Measurements from ENCODE around the gene ALDH4A1.

Gene ALDH4A1

DNA sequence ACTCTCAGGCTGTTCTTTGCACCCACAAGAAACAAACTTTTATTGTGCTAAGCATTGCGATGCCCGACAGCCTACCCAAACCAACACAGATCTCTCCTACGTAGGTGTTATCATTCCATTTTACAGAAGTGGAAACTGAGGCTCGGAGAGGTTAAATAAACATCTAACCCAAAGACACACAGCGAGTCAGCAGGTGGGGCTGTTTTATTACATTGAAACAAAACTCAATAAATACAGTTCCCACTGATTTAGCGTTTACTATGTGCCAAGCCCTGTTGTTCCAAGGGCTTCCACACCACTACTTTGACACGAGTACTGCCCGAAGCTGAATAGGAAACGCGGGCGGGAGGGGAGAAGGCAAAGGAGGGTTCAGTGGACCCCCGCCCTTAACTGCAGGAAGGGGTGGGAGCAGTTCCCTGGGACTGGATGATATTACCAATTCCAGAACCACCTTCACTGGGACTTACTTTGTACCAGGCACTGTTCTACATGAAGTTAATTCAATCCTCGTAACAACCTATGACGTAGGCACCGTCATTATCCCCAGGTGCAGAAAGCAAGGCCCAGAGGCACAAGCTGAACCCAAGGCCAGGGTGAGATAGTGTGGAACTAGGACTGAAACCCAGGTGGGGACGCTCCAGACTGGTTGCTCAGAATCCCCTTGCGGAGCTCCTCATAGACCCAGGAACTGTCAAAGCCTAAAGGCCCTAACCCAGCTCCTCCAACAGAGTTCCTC, 19.3 kb upstream of the ALDH4A1 start:
- Histone ChIP-seq H3K4me1 (ENCODE audit: control insufficient read depth, insufficient read depth, low read length) (peaks cover 6% of the 10 kb centered on the region), H3K27ac (ENCODE audit: low read length) (no peak overlapping the region)

GRCh38 chr1:18920931-18921330, 18.6 kb upstream of the ALDH4A1 start:
- Histone ChIP-seq H3K4me3 (ENCODE audit: low read length) (no peak overlapping the region), H3K4me1 (ENCODE audit: control insufficient read depth, insufficient read depth, low read length) (peaks cover 6% of the 10 kb centered on the region), H3K27ac (ENCODE audit: low read length) (no peak overlapping the region), H3K27me3 (ENCODE audit: control insufficient read depth, insufficient read depth, low read length) (no peaks in the 10 kb centered on the region), H3K9me3 (ENCODE audit: control insufficient read depth, insufficient read depth, low read length) (no peaks in the 10 kb centered on the region), H3K36me3 (ENCODE audit: control insufficient read depth, insufficient read depth, low read length) (no peaks in the 10 kb centered on the region)
- no peak for DNase-seq (ENCODE audit: low read depth, low spot score)
- WGBS (ENCODE audit: insufficient coverage, insufficient read length) = no CpG with 5 or more reads among the region's 7 CpGs

More for the DNA sequence above, 19.3 kb upstream of the ALDH4A1 start:
- no peaks in the 10 kb centered on the region for H3K36me3 ChIP-seq (ENCODE audit: control insufficient read depth, insufficient read depth, low read length)
- H3K9me3 ChIP-seq (ENCODE audit: control insufficient read depth, insufficient read depth, low read length) = no peaks in the 10 kb centered on the region
- DNase-seq (ENCODE audit: low read depth, low spot score) = no peak
- no peak overlapping the region for H3K4me3 ChIP-seq (ENCODE audit: low read length)
- no CpG with 5 or more reads among the region's 17 CpGs for WGBS (ENCODE audit: insufficient coverage, insufficient read length)
- H3K27me3 ChIP-seq (ENCODE audit: control insufficient read depth, insufficient read depth, low read length) = no peaks in the 10 kb centered on the region

DNA sequence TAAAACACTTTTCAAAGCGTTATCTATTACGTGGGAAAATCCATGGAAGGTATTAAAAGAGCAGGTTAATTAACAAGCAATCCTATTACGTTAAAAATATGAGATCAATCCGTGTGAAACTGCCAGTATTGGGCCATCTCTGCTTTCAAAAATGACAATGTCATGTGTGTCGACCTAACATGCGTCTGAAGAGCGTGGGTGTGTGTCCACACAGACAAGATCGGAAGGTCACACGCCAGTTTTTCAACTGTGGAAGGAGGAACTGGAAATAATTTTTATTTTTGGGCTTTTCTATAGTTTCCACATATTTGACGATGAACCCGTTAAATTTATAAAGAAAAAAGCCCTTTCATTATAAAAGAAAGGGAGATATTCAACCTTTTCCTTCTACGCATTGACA, 17.6 kb upstream of the ALDH4A1 start:
- Histone ChIP-seq H3K4me3 (ENCODE audit: low read length) (no peak overlapping the region), H3K36me3 (ENCODE audit: control insufficient read depth, insufficient read depth, low read length) (no peaks in the 10 kb centered on the region), H3K27ac (ENCODE audit: low read length) (no peak overlapping the region), H3K9me3 (ENCODE audit: control insufficient read depth, insufficient read depth, low read length) (no peaks in the 10 kb centered on the region), H3K4me1 (ENCODE audit: control insufficient read depth, insufficient read depth, low read length) (peaks cover 6% of the 10 kb centered on the region), H3K27me3 (ENCODE audit: control insufficient read depth, insufficient read depth, low read length) (no peaks in the 10 kb centered on the region)
- no peak for DNase-seq (ENCODE audit: low read depth, low spot score)
- WGBS (ENCODE audit: insufficient coverage, insufficient read length) = no CpG with 5 or more reads among the region's 12 CpGs

DNA sequence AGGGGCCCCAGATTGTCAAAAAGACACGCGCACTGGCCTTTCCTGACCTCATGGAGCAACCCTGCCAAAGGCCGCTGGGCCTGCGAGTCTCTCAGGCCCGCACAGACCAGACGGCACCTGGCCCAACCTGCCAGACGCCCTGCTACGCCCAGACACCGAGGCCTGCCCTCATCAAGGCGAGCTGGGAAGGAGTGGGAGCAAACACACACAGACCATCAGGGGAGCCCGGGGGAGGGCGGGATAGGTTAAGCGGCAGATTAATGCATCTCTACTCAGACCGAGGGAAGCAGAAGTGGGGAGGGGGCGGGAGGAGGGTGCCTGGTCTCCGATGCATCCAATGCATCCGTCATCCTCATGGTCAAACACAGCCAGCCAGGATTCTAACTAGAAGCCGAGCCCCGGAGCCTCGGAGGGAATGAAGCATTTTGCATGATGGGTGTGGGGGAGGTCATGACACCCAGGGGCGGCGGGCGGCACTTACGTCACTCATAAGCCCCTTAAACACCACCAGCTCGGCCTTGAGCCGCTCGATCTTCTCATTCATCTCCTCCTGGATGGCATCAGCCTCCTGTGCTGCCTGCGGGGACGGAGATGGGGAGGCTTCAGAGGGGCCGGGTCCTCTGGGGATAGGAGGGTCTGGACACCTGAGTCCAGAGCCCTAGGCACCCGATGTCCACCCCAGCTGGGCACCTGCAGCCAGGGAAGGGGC, 17.0 kb upstream of the ALDH4A1 start:
- Histone ChIP-seq H3K4me1 (ENCODE audit: control insufficient read depth, insufficient read depth, low read length) (peaks cover 6% of the 10 kb centered on the region), H3K27me3 (ENCODE audit: control insufficient read depth, insufficient read depth, low read length) (no peaks in the 10 kb centered on the region), H3K4me3 (ENCODE audit: low read length) (no peak overlapping the region), H3K9me3 (ENCODE audit: control insufficient read depth, insufficient read depth, low read length) (no peaks in the 10 kb centered on the region), H3K36me3 (ENCODE audit: control insufficient read depth, insufficient read depth, low read length) (no peaks in the 10 kb centered on the region), H3K27ac (ENCODE audit: low read length) (no peak overlapping the region)
- WGBS (ENCODE audit: insufficient coverage, insufficient read length) = no CpG with 5 or more reads among the region's 31 CpGs
- no peak for DNase-seq (ENCODE audit: low read depth, low spot score)

DNA sequence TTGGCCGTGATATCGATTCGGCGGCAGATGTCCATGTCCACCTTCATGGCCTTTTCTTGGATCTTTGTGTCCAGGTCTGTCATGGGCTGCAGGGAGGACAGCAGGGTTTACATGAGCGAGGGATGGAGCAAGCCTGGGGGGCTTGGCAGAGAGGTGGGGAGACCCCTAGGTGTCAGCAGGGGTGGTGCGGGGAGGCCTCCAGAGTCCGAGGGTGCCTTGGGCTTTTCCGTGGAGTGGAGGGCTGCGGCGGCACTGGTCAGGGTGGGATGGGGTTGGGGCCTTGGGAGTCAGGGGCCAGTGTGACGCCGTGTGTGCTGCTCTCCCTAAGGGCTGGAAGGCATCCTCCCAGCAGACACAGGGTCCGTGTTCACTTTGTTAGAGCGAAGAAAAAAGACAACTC, 16.1 kb upstream of the ALDH4A1 start:
- Histone ChIP-seq H3K27ac (ENCODE audit: low read length) (no peak overlapping the region), H3K4me3 (ENCODE audit: low read length) (no peak overlapping the region), H3K36me3 (ENCODE audit: control insufficient read depth, insufficient read depth, low read length) (no peaks in the 10 kb centered on the region), H3K4me1 (ENCODE audit: control insufficient read depth, insufficient read depth, low read length) (peaks cover 2% of the 10 kb centered on the region; the same call in 1 of the 2 replicates), H3K9me3 (ENCODE audit: control insufficient read depth, insufficient read depth, low read length) (no peaks in the 10 kb centered on the region), H3K27me3 (ENCODE audit: control insufficient read depth, insufficient read depth, low read length) (no peaks in the 10 kb centered on the region)
- WGBS (ENCODE audit: insufficient coverage, insufficient read length) = no CpG with 5 or more reads among the region's 14 CpGs
- DNase-seq (ENCODE audit: low read depth, low spot score) = no peak

- no peak overlapping the region for H3K27ac ChIP-seq (ENCODE audit: low read length)
- H3K9me3 ChIP-seq (ENCODE audit: control insufficient read depth, insufficient read depth, low read length) = no peaks in the 10 kb centered on the region
- 0 out of 2 replicates have a peak, but pooled peaks cover 1% of the 10 kb centered on the region for H3K4me1 ChIP-seq (ENCODE audit: control insufficient read depth, insufficient read depth, low read length)
- no peak overlapping the region for H3K4me3 ChIP-seq (ENCODE audit: low read length)
- H3K27me3 ChIP-seq (ENCODE audit: control insufficient read depth, insufficient read depth, low read length) = no peaks in the 10 kb centered on the region
- DNase-seq (ENCODE audit: low read depth, low spot score) = no peak
- no CpG with 5 or more reads among the region's 30 CpGs for WGBS (ENCODE audit: insufficient coverage, insufficient read length)
- no peaks in the 10 kb centered on the region for H3K36me3 ChIP-seq (ENCODE audit: control insufficient read depth, insufficient read depth, low read length)
Observed at GRCh38 chr1:18917071-18917799, 14.9 kb upstream of the ALDH4A1 start.

DNA sequence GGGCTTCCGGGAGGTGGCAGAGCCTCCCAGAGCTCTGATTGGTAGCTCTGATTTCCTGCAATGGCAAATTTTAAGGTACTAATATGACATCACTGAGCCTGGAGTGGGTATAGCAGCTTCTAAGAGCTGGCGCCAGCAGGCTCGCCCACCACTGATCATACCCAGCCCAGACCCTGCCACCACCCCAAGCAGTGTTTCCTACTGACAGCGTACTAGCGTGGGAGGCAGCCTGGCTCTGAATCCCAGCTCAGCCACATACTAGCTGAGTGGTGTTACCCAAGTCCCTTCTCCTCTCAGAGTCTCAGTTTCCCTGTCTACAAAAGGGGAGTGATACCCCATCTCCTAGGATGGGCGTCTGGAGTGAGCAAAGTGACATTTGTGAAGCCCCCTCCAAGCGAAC, 13.0 kb upstream of the ALDH4A1 start:
- H3K36me3 ChIP-seq (ENCODE audit: control insufficient read depth, insufficient read depth, low read length) = no peaks in the 10 kb centered on the region
- WGBS (ENCODE audit: insufficient coverage, insufficient read length) = no CpG with 5 or more reads among the region's 7 CpGs
- no peaks in the 10 kb centered on the region for H3K9me3 ChIP-seq (ENCODE audit: control insufficient read depth, insufficient read depth, low read length)
- H3K27me3 ChIP-seq (ENCODE audit: control insufficient read depth, insufficient read depth, low read length) = no peaks in the 10 kb centered on the region
- no peak for DNase-seq (ENCODE audit: low read depth, low spot score)
- no peak overlapping the region for H3K27ac ChIP-seq (ENCODE audit: low read length)
- H3K4me1 ChIP-seq (ENCODE audit: control insufficient read depth, insufficient read depth, low read length) = no peaks in the 10 kb centered on the region
- no peak overlapping the region for H3K4me3 ChIP-seq (ENCODE audit: low read length)

- H3K4me1 ChIP-seq (ENCODE audit: control insufficient read depth, insufficient read depth, low read length) = no peaks in the 10 kb centered on the region
- H3K27me3 ChIP-seq (ENCODE audit: control insufficient read depth, insufficient read depth, low read length) = no peaks in the 10 kb centered on the region
- H3K36me3 ChIP-seq (ENCODE audit: control insufficient read depth, insufficient read depth, low read length) = no peaks in the 10 kb centered on the region
- H3K9me3 ChIP-seq (ENCODE audit: control insufficient read depth, insufficient read depth, low read length) = no peaks in the 10 kb centered on the region
- peak; percentile 67 for DNase-seq (ENCODE audit: low read depth, low spot score)
- no CpG with 5 or more reads among the region's 22 CpGs for WGBS (ENCODE audit: insufficient coverage, insufficient read length)
- H3K27ac ChIP-seq (ENCODE audit: low read length) = no peak overlapping the region
- H3K4me3 ChIP-seq (ENCODE audit: low read length) = no peak overlapping the region
Observed at GRCh38 chr1:18913065-18913835, 10.9 kb upstream of the ALDH4A1 start.

- H3K27me3 ChIP-seq (ENCODE audit: control insufficient read depth, insufficient read depth, low read length) = no peaks in the 10 kb centered on the region
- no peaks in the 10 kb centered on the region for H3K9me3 ChIP-seq (ENCODE audit: control insufficient read depth, insufficient read depth, low read length)
- H3K4me1 ChIP-seq (ENCODE audit: control insufficient read depth, insufficient read depth, low read length) = no peaks in the 10 kb centered on the region
- H3K27ac ChIP-seq (ENCODE audit: low read length) = no peak overlapping the region
- WGBS (ENCODE audit: insufficient coverage, insufficient read length) = no CpG with 5 or more reads among the region's 3 CpGs
- H3K36me3 ChIP-seq (ENCODE audit: control insufficient read depth, insufficient read depth, low read length) = no peaks in the 10 kb centered on the region
- no peak for DNase-seq (ENCODE audit: low read depth, low spot score)
- no peak overlapping the region for H3K4me3 ChIP-seq (ENCODE audit: low read length)
Observed at GRCh38 chr1:18912550-18912949, 10.2 kb upstream of the ALDH4A1 start.
